ENCODE measurements around the gene ARHGEF28. TPM values are rescaled to one million over a fixed set of nuclear protein-coding genes. Genes with fewer than 3 reads are reported as not detected.

Gene ARHGEF28
- total and polyA plus RNA-seq, 10 of the 15 experiments (the other 5 are each of a cell fraction or from before 2014, with no cell fraction given) = 0.10 to 0.72 (median 0.22) TPM; not detected in 2

DNA sequence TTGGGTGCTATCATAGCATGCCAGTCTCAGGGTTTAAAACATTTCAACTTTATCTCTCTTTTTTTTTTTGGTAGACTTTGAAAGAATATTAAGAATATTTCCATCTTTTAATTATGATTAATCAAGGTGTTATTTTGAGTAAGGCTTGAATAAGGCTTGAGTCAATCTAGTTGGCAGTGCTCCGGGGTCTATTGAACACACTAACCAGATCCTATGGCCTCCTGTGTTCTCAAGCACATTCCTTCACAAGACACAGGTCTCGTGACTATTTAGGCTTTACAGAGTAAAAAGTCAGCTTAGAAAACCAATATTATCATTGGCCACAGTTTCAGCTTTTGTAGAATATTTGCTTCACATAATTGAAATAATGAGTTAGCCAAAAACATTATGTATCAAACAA lies 151.2 kb downstream of the ARHGEF28 start (continued):
- no peak for TF ChIP-seq POLR2AphosphoS2 (IDR thresholded peaks at IDR 0.05; ENCODE audit: low read depth, low read length)
- no peak for TF ChIP-seq POLR2A (IDR thresholded peaks at IDR 0.05; ENCODE audit: low read depth, low read length)
- TF ChIP-seq, protein P1, sequence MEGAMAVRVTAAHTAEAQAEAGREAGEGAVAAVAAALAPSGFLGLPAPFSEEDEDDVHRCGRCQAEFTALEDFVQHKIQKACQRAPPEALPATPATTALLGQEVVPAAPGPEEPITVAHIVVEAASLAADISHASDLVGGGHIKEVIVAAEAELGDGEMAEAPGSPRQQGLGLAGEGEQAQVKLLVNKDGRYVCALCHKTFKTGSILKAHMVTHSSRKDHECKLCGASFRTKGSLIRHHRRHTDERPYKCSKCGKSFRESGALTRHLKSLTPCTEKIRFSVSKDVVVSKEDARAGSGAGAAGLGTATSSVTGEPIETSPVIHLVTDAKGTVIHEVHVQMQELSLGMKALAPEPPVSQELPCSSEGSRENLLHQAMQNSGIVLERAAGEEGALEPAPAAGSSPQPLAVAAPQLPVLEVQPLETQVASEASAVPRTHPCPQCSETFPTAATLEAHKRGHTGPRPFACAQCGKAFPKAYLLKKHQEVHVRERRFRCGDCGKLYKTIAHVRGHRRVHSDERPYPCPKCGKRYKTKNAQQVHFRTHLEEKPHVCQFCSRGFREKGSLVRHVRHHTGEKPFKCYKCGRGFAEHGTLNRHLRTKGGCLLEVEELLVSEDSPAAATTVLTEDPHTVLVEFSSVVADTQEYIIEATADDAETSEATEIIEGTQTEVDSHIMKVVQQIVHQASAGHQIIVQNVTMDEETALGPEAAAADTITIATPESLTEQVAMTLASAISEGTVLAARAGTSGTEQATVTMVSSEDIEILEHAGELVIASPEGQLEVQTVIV (IDR thresholded peaks at IDR 0.05; ENCODE audit: borderline replicate concordance, partially characterized antibody) = no peak
- no peak for TF ChIP-seq GATAD2B (conservative IDR thresholded peaks at IDR 0.05; ENCODE audit: low read depth)
- no peak for TF ChIP-seq ATF7 (IDR thresholded peaks at IDR 0.05; ENCODE audit: low read depth)
- TF ChIP-seq IKZF1 (conservative IDR thresholded peaks at IDR 0.05) = no peak
- no peak for TF ChIP-seq SRF (IDR thresholded peaks at IDR 0.05; ENCODE audit: low read depth in 2 of 2, low read length in 2 of 2)
- TF ChIP-seq, protein P2, sequence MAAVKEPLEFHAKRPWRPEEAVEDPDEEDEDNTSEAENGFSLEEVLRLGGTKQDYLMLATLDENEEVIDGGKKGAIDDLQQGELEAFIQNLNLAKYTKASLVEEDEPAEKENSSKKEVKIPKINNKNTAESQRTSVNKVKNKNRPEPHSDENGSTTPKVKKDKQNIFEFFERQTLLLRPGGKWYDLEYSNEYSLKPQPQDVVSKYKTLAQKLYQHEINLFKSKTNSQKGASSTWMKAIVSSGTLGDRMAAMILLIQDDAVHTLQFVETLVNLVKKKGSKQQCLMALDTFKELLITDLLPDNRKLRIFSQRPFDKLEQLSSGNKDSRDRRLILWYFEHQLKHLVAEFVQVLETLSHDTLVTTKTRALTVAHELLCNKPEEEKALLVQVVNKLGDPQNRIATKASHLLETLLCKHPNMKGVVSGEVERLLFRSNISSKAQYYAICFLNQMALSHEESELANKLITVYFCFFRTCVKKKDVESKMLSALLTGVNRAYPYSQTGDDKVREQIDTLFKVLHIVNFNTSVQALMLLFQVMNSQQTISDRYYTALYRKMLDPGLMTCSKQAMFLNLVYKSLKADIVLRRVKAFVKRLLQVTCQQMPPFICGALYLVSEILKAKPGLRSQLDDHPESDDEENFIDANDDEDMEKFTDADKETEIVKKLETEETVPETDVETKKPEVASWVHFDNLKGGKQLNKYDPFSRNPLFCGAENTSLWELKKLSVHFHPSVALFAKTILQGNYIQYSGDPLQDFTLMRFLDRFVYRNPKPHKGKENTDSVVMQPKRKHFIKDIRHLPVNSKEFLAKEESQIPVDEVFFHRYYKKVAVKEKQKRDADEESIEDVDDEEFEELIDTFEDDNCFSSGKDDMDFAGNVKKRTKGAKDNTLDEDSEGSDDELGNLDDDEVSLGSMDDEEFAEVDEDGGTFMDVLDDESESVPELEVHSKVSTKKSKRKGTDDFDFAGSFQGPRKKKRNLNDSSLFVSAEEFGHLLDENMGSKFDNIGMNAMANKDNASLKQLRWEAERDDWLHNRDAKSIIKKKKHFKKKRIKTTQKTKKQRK (IDR thresholded peaks at IDR 0.05; ENCODE audit: low read depth, low read length) = no peak
- TF ChIP-seq, protein P3, sequence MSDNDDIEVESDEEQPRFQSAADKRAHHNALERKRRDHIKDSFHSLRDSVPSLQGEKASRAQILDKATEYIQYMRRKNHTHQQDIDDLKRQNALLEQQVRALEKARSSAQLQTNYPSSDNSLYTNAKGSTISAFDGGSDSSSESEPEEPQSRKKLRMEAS (IDR thresholded peaks at IDR 0.05; ENCODE audit: low read depth, low read length) = no peak
- TF ChIP-seq PAX5 (IDR thresholded peaks at IDR 0.05; ENCODE audit: borderline replicate concordance, low read depth, low read length) = no peak

Measured in GM12878 (cell line).